Putamen (tissue), 1 donor: ENCODE results near the gene MEIKIN.

Experiments used
- DNase-seq: peaks from one replicate; pipeline ENCODE4 v3.0.0-alpha.2; 2016; ENCODE audit warnings: low spot score

The MEIKIN gene

GRCh38 chr5:131945551-131946168, at the start of gene MEIKIN:
TSS of gene MEIKIN (minus strand) at chr5:131945663. CDS start at chr5:131945505, 158 bp downstream.
- DNase-seq, result no peak

GRCh38 chr5:131994533-131995226, 49.2 kb upstream of the MEIKIN start:
- DNase-seq, result no peak

- DNase-seq, result no peak
Observed at GRCh38 chr5:131994090-131994489, 48.6 kb upstream of the MEIKIN start.

- no peak for DNase-seq
Observed at GRCh38 chr5:131993676-131994075, 48.2 kb upstream of the MEIKIN start.

GRCh38 chr5:131992370-131992769, 46.9 kb upstream of the MEIKIN start:
- DNase-seq, result no peak

GRCh38 chr5:131991593-131992324, 46.3 kb upstream of the MEIKIN start:
- no peak for DNase-seq

GRCh38 chr5:131990716-131991115, 45.3 kb upstream of the MEIKIN start:
- DNase-seq, result no peak

GRCh38 chr5:131988601-131989000, 43.1 kb upstream of the MEIKIN start:
- DNase-seq, result no peak

GRCh38 chr5:131987251-131987650, 41.8 kb upstream of the MEIKIN start:
- DNase-seq, result no peak

GRCh38 chr5:131986161-131986912, 40.9 kb upstream of the MEIKIN start:
- peak; percentile 78 for DNase-seq

GRCh38 chr5:131984956-131985665, 39.6 kb upstream of the MEIKIN start:
- peak; percentile 56 for DNase-seq

- DNase-seq, result no peak
Observed at GRCh38 chr5:131983244-131983771, 37.8 kb upstream of the MEIKIN start.

- DNase-seq, result no peak
Observed at GRCh38 chr5:131981516-131981915, 36.1 kb upstream of the MEIKIN start.

- DNase-seq, result no peak
Observed at GRCh38 chr5:131980696-131981095, 35.2 kb upstream of the MEIKIN start.

- DNase-seq, result no peak
Observed at GRCh38 chr5:131979816-131980215, 34.4 kb upstream of the MEIKIN start.

- DNase-seq, result no peak
Observed at GRCh38 chr5:131977212-131977604, 31.7 kb upstream of the MEIKIN start.

GRCh38 chr5:131976414-131977211, 31.1 kb upstream of the MEIKIN start:
- no peak for DNase-seq

GRCh38 chr5:131974956-131975726, 29.7 kb upstream of the MEIKIN start:
- DNase-seq, result no peak

GRCh38 chr5:131974622-131974955, 29.1 kb upstream of the MEIKIN start:
- no peak for DNase-seq

- no peak for DNase-seq
Observed at GRCh38 chr5:131974016-131974415, 28.6 kb upstream of the MEIKIN start.
